Measurements from ENCODE around the gene SP3.

DNA sequence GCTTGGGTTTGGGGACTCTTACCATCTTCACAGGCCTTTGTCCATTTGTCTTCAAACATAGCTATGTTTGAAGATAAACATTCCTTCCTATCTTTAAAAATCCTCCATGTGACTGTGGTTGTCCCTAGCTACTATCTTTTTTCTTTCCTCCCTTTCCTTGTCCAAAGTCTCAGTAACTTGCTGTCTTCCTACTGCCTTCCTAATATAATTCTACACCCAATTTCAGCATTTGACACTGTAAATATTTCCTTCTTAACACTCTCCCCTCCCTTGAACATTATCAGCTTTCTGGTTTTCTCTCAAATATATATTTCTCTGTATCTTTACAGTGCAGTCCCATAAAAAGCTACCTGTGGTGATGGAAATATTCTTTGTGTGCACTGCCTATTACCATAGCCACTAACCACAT lies 5.3 kb upstream of the SP3 start:
- TF ChIP-seq GATA2 (IDR thresholded peaks at IDR 0.05; ENCODE audit: low read depth, low read length), result no peak
- TF ChIP-seq GATA3 (IDR thresholded peaks at IDR 0.05; ENCODE audit: low read depth, low read length), result no peak

All from SH-SY5Y (cell line).